Activated T-helper 2 cell treated with anti-CD3 and anti-CD28 coated beads, Interferon-gamma antibody, Interleukin-2, Interleukin-4, amounts not matched to agents 10 μg/mL and 5 μg/mL and 100 μg/mL, durations not matched to agents 14 hours and 24 hours and 36 hours (primary cell): ENCODE measurements around the gene CRMP1. TPM values are rescaled to one million over a fixed set of nuclear protein-coding genes. Genes with fewer than 3 reads are reported as not detected.
A peak's percentile ranks its signal among the peaks of the same experiment; 100 is the strongest.

Source experiments
- DNase-seq: peaks from one replicate; pipeline ENCODE4 v3.0.0; 2021; ENCODE audit warnings: low spot score
- H3K27ac Mint-ChIP-seq: one replicate; pipeline ENCODE4 v1.8.0; 2021; ENCODE audit warnings: mixed read lengths
- H3K27me3 Mint-ChIP-seq: one replicate; pipeline ENCODE4 v1.8.0; 2021; ENCODE audit warnings: low read depth, mixed read lengths
- H3K36me3 Mint-ChIP-seq: one replicate; pipeline ENCODE4 v1.8.0; 2021; ENCODE audit warnings: low read depth, mixed read lengths
- H3K4me1 Mint-ChIP-seq: one replicate; pipeline ENCODE4 v1.8.0; 2021; ENCODE audit warnings: low read depth, mixed read lengths
- H3K4me3 Mint-ChIP-seq: one replicate; pipeline ENCODE4 v1.8.0; 2021; ENCODE audit warnings: low read depth, mild to moderate bottlenecking, moderate library complexity, mixed read lengths
- H3K9me3 Mint-ChIP-seq: one replicate; pipeline ENCODE4 v1.8.0; 2021; ENCODE audit warnings: mixed read lengths
- intact Hi-C: fragments of 100-400 bp; cut with micrococcal nuclease; formaldehyde crosslinking; loops from one replicate; pipeline ENCODE4 v1.15.1; 2023
- total RNA-seq: library from RNA; stranded (reverse); gene quantifications from 2 replicates; pipeline ENCODE4 v1.2.3, GENCODE V29; 2022

Gene CRMP1
- total RNA-seq, 1 donor from 2014 or later: 0.07 TPM

- intact Hi-C loops: no loop called here
- no peaks in the 10 kb centered on the region for H3K36me3 Mint-ChIP-seq
- DNase-seq: no peak
- H3K4me1 Mint-ChIP-seq: no peaks in the 10 kb centered on the region
- H3K4me3 Mint-ChIP-seq: no peak overlapping the region
- H3K27me3 Mint-ChIP-seq: peaks cover 15% of the 10 kb centered on the region
- H3K27ac Mint-ChIP-seq: no peak overlapping the region
- no peaks in the 10 kb centered on the region for H3K9me3 Mint-ChIP-seq
Observed at GRCh38 chr4:5881340-5881739, 11.5 kb downstream of the CRMP1 start.

DNA sequence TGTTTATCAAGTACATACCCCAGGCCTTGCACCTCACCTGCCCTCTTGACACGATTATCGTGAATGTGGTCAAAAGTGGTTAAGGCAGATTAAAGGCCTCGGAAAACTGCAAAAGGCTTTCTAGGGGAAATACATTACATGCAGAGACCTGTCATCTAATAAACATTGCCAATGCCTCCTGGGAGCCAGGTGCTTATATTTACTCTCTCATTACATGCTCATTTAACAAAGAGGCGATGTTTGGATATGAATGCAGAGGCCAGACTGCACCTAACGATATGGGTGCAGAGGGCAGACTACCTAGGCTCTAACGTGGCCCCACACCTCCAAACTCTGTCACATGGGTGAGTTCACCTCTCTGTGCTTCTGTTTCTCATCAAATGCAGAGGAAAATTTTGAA, 14.5 kb downstream of the CRMP1 start:
- H3K4me1 Mint-ChIP-seq: no peaks in the 10 kb centered on the region
- H3K9me3 Mint-ChIP-seq: no peaks in the 10 kb centered on the region
- no peaks in the 10 kb centered on the region for H3K36me3 Mint-ChIP-seq
- no peak overlapping the region for H3K4me3 Mint-ChIP-seq
- no peak for DNase-seq
- H3K27ac Mint-ChIP-seq: no peak overlapping the region
- intact Hi-C loops: no loop called here
- no peaks in the 10 kb centered on the region for H3K27me3 Mint-ChIP-seq

- H3K4me3 Mint-ChIP-seq: no peak overlapping the region
Observed at GRCh38 chr4:5877392-5877791, 15.5 kb downstream of the CRMP1 start.

DNA sequence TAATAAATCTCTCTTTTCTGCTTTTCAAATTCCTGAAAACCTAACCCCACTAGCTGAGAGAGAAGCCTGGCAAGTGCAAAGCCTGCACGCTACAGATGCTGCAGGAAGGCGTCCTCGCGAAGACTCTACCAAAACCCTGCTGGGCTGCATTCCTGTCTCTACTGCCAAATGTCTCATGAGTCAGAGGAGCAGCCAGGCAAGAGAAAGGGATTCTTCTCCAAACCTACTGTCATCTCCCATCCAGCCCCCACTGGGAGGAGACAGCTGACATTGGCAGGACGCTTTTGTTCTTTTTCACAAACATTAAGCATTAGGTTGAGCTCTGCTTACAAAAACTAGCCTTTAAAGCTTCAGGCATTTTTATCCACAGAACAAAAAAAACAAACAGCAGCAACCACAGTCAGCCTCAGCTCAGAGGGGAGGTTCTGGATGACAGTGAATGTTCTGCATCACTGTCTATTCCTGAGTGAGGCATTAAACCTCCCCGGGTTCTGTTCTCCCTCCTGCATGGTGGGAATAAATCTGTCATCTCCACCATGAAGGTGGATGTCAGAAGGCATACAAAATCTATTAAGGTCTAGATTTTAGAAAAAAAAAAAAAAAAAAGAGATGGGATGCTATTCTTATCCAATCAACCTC, 18.0 kb downstream of the CRMP1 start:
- Mint-ChIP-seq H3K4me3 (no peak overlapping the region), H3K36me3 (no peaks in the 10 kb centered on the region), H3K27ac (no peak overlapping the region), H3K4me1 (peaks cover 4% of the 10 kb centered on the region), H3K27me3 (no peaks in the 10 kb centered on the region), H3K9me3 (no peaks in the 10 kb centered on the region)
- no peak for DNase-seq
- intact Hi-C loops: no loop called here

More at GRCh38 chr4:5877392-5877791, 15.5 kb downstream of the CRMP1 start:
- intact Hi-C loops: no loop called here
- no peak for DNase-seq
- H3K4me1 Mint-ChIP-seq: no peaks in the 10 kb centered on the region
- no peaks in the 10 kb centered on the region for H3K36me3 Mint-ChIP-seq
- H3K9me3 Mint-ChIP-seq: no peaks in the 10 kb centered on the region
- H3K27ac Mint-ChIP-seq: no peak overlapping the region
- H3K27me3 Mint-ChIP-seq: no peaks in the 10 kb centered on the region

DNA sequence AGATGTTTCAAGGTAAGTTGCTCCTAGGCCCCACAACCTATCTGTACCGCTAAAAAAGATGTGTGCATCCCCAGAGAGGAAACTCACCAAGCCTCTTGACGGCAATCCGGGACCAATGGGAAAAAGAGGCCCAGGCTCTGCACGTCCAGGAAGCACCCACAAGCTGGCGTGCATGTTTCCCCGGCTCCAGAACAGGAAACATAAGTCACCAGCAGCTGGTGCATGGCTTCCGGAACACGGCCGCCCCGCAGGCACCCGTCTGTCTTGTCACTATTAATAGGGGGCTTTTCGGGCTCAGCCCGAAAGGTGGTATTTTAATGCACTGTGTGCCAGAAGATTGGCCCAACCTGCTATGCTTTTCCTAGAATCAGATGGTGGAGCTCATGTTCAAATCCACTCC, 22.2 kb downstream of the CRMP1 start:
- Mint-ChIP-seq H3K27me3 (no peaks in the 10 kb centered on the region), H3K36me3 (no peaks in the 10 kb centered on the region), H3K4me1 (peaks cover 18% of the 10 kb centered on the region), H3K9me3 (no peaks in the 10 kb centered on the region), H3K27ac (no peak overlapping the region), H3K4me3 (no peak overlapping the region)
- intact Hi-C loops: no loop called here
- no peak for DNase-seq

GRCh38 chr4:5869966-5870619, 22.8 kb downstream of the CRMP1 start:
- no peak overlapping the region for H3K27ac Mint-ChIP-seq
- DNase-seq: no peak

GRCh38 chr4:5867866-5868265, 25.0 kb downstream of the CRMP1 start:
- intact Hi-C loops: no loop called here
- no peak overlapping the region for H3K27ac Mint-ChIP-seq
- no peaks in the 10 kb centered on the region for H3K9me3 Mint-ChIP-seq

More at GRCh38 chr4:5869966-5870619, 22.8 kb downstream of the CRMP1 start:
- peaks cover 20% of the 10 kb centered on the region for H3K4me1 Mint-ChIP-seq
- H3K27me3 Mint-ChIP-seq: no peaks in the 10 kb centered on the region
- H3K4me3 Mint-ChIP-seq: no peak overlapping the region
- intact Hi-C loops: no loop called here
- H3K36me3 Mint-ChIP-seq: no peaks in the 10 kb centered on the region
- no peaks in the 10 kb centered on the region for H3K9me3 Mint-ChIP-seq

GRCh38 chr4:5866841-5867813, 25.8 kb downstream of the CRMP1 start:
- Mint-ChIP-seq H3K27me3 (no peaks in the 10 kb centered on the region), H3K36me3 (no peaks in the 10 kb centered on the region), H3K4me3 (peak overlapping the region; percentile 24), H3K27ac (no peak overlapping the region), H3K4me1 (peaks cover 34% of the 10 kb centered on the region), H3K9me3 (no peaks in the 10 kb centered on the region)
- intact Hi-C loops: no loop called here
- DNase-seq: no peak

More at GRCh38 chr4:5867866-5868265, 25.0 kb downstream of the CRMP1 start:
- no peaks in the 10 kb centered on the region for H3K36me3 Mint-ChIP-seq
- H3K4me1 Mint-ChIP-seq: peaks cover 34% of the 10 kb centered on the region
- DNase-seq: no peak
- no peaks in the 10 kb centered on the region for H3K27me3 Mint-ChIP-seq
- no peak overlapping the region for H3K4me3 Mint-ChIP-seq

- H3K4me1 Mint-ChIP-seq: peaks cover 34% of the 10 kb centered on the region
- no peaks in the 10 kb centered on the region for H3K9me3 Mint-ChIP-seq
- H3K36me3 Mint-ChIP-seq: no peaks in the 10 kb centered on the region
- no peak for DNase-seq
- H3K4me3 Mint-ChIP-seq: no peak overlapping the region
- intact Hi-C loops: no loop called here
- no peaks in the 10 kb centered on the region for H3K27me3 Mint-ChIP-seq
- H3K27ac Mint-ChIP-seq: no peak overlapping the region
Observed at GRCh38 chr4:5865896-5866599, 26.8 kb downstream of the CRMP1 start.

DNA sequence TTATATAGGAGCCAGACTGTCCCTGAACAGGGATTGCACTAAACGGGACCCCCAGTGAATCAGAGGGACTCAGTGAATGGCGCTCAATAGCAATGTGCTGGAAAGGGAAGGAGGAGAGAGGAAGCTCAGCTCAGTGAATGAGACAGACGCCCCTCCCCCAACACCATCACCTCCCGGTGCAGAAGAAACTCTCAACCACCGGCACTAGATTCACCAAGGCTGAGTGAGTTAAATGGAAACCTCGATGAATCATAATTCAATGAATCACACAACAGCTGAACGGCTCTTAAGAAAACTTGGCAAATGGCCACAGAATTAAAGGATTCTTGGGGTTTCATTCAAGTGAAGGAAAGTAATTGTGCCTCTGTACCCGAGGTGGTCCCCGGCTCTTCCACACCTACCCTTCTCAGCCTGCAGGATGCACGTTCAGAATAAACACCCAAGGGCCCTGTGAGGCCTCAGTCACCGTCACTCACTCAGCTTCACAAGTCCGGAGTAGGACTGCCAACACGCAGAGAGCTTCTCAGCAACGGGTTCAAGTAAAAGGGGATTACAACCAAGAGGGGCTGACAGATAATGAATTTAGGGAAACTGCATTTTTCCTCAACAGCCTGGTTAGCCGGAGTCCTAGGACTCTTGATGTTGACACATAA, 29.3 kb downstream of the CRMP1 start:
- H3K27me3 Mint-ChIP-seq: no peaks in the 10 kb centered on the region
- H3K4me1 Mint-ChIP-seq: peaks cover 30% of the 10 kb centered on the region
- peak; percentile 42 for DNase-seq
- no peak overlapping the region for H3K27ac Mint-ChIP-seq
- H3K9me3 Mint-ChIP-seq: no peaks in the 10 kb centered on the region
- H3K36me3 Mint-ChIP-seq: no peaks in the 10 kb centered on the region
- no peak overlapping the region for H3K4me3 Mint-ChIP-seq
- intact Hi-C loops: no loop called here

GRCh38 chr4:5858020-5858769, 34.7 kb downstream of the CRMP1 start:
- Mint-ChIP-seq H3K36me3 (no peaks in the 10 kb centered on the region), H3K27me3 (no peaks in the 10 kb centered on the region), H3K27ac (no peak overlapping the region), H3K4me1 (peaks cover 1% of the 10 kb centered on the region), H3K9me3 (no peaks in the 10 kb centered on the region), H3K4me3 (no peak overlapping the region)
- intact Hi-C loops: no loop called here
- no peak for DNase-seq
